K562 (cell line): ENCODE results near the gene RNF151. TPM values are rescaled to one million over a fixed set of nuclear protein-coding genes. Genes with fewer than 3 reads are reported as not detected.

ENCODE experiments used
- BCOR ChIP-seq: fragments of 450-650 bp; IDR thresholded peaks from 2 replicates; pipeline ENCODE4 v1.6.1; 2016
- CEBPZ ChIP-seq: fragments of 150-350 bp; IDR thresholded peaks from 2 replicates; pipeline ENCODE4 v1.6.1; 2014; ENCODE audit warnings: low read depth, mild to moderate bottlenecking, low read length, borderline replicate concordance
- CREBBP ChIP-seq: IDR thresholded peaks from one replicate; pipeline ENCODE4 v1.6.1; 2012; ENCODE audit warnings: low read depth, mild to moderate bottlenecking, control low read depth, inconsistent platforms, low read length
- CREM ChIP-seq: IDR thresholded peaks from 2 replicates; pipeline ENCODE4 v1.6.1; 2014; ENCODE audit warnings: antibody characterized with exemption, low read depth
- ELF4 ChIP-seq: fragments of 450-650 bp; formaldehyde crosslinking; IDR thresholded peaks from 2 replicates; pipeline ENCODE4 v1.4.0; 2022; ENCODE audit warnings: missing genetic modification characterization
- ESRRB ChIP-seq: fragments of 250-450 bp; sonication (Bioruptor Pico); IDR thresholded peaks from 2 replicates; pipeline ENCODE4 v1.5.0; 2020; ENCODE audit warnings: mild to moderate bottlenecking, moderate library complexity, borderline replicate concordance
- FOS ChIP-seq: IDR thresholded peaks from 3 replicates; pipeline ENCODE4 v1.6.1; 2011; ENCODE audit not compliant: insufficient read length; ENCODE audit errors: extremely low read depth
- HDAC6 ChIP-seq: IDR thresholded peaks from 2 replicates; pipeline ENCODE4 v1.6.1; 2012; ENCODE audit warnings: low read depth, mild to moderate bottlenecking, control low read depth, inconsistent platforms, low read length, moderate library complexity
- KAT2B ChIP-seq: IDR thresholded peaks from one replicate; pipeline ENCODE4 v1.6.1; 2012; ENCODE audit warnings: low read depth, mild to moderate bottlenecking, control low read depth, inconsistent platforms, low read length, moderate library complexity
- KDM4B ChIP-seq, 2 experiments: fragments of 450-650 bp in 1 of 2; sonication (generic) in 1 of 2; IDR thresholded peaks; 2 replicates each; pipeline ENCODE4 v1.6.1; 2016 to 2017; ENCODE audit warnings: borderline replicate concordance in 2 of 2, antibody characterized with exemption in 1 of 2, low read depth in 1 of 2, mild to moderate bottlenecking in 1 of 2
- MXI1 ChIP-seq: IDR thresholded peaks from 2 replicates; pipeline ENCODE4 v1.6.1; 2011; ENCODE audit warnings: low read depth, mild to moderate bottlenecking, improper control_type of control experiment, low read length
- NCOA2 ChIP-seq, 2 experiments: fragments of 450-650 bp; IDR thresholded peaks; 2 replicates each; pipeline ENCODE4 v1.6.1; 2018; ENCODE audit warnings: mild to moderate bottlenecking in 2 of 2, moderate library complexity in 1 of 2; ENCODE audit not compliant: partially characterized antibody in 2 of 2
- PHF8 ChIP-seq: fragments of 200-600 bp; sonication (generic); IDR thresholded peaks from 2 replicates; pipeline ENCODE4 v1.6.1; 2012; ENCODE audit warnings: mixed run types, mild to moderate bottlenecking, inconsistent platforms, low read length, moderate library complexity, borderline replicate concordance
- SLC30A9 ChIP-seq: fragments of 250-450 bp; sonication (Bioruptor Pico); IDR thresholded peaks from 2 replicates; pipeline ENCODE4 v1.8.0; 2022; ENCODE audit warnings: mild to moderate bottlenecking, moderate library complexity
- SMARCA4 ChIP-seq: fragments of 450-650 bp; IDR thresholded peaks from 2 replicates; pipeline ENCODE4 v1.6.1; 2016
- TFAP4 ChIP-seq: sonication (generic); formaldehyde crosslinking; IDR thresholded peaks from 2 replicates; pipeline ENCODE4 v1.8.0; 2022; ENCODE audit warnings: missing genetic modification reagents, mild to moderate bottlenecking, moderate library complexity, borderline replicate concordance
- TFE3 ChIP-seq: fragments of 450-650 bp; formaldehyde crosslinking; IDR thresholded peaks from 2 replicates; pipeline ENCODE4 v1.4.0; 2020; ENCODE audit warnings: mild to moderate bottlenecking, mixed read lengths
- TOE1 ChIP-seq, 2 experiments: fragments of 450-650 bp in 1 of 2; sonication (generic) in 1 of 2; formaldehyde crosslinking in 1 of 2; IDR thresholded peaks; 2 replicates each; pipeline versions ENCODE4 v1.7.1 to v1.8.0; 2016 to 2022; ENCODE audit warnings: borderline replicate concordance in 2 of 2, mild to moderate bottlenecking in 2 of 2, antibody characterized with exemption in 1 of 2, inconsistent platforms in 1 of 2, low read depth in 1 of 2, missing genetic modification reagents in 1 of 2, moderate library complexity in 1 of 2
- YBX1 ChIP-seq: fragments of 450-650 bp; IDR thresholded peaks from 2 replicates; pipeline ENCODE4 v1.7.1; 2016; ENCODE audit warnings: mild to moderate bottlenecking
- ZKSCAN8 ChIP-seq: fragments of 200-800 bp; sonication (Bioruptor generic); IDR thresholded peaks from 2 replicates; pipeline ENCODE4 v1.6.1; 2016; ENCODE audit warnings: missing genetic modification characterization, missing compliant biosample characterization
- ZNF175 ChIP-seq: fragments of 200-800 bp; sonication (Bioruptor generic); IDR thresholded peaks from 2 replicates; pipeline ENCODE4 v1.6.1; 2016; ENCODE audit warnings: low read depth, mild to moderate bottlenecking, missing genetic modification characterization, missing compliant biosample characterization
- ZNF217 ChIP-seq: sonication (generic); formaldehyde crosslinking; IDR thresholded peaks from 2 replicates; pipeline ENCODE4 v1.8.0; 2022; ENCODE audit warnings: mild to moderate bottlenecking, missing genetic modification reagents
- ZNF778 ChIP-seq: fragments of 450-650 bp; formaldehyde crosslinking; IDR thresholded peaks from 2 replicates; pipeline ENCODE4 v1.4.0; 2020; ENCODE audit warnings: mild to moderate bottlenecking, moderate library complexity
- polyA plus RNA-seq, 8 experiments: library from polyadenylated mRNA; depleted of rRNA in 4 of 8; stranded (reverse) in 5 of 8; unstranded in 3 of 8; fragments of >200 nt; fragmentation: Nextera tagmentation in 2 of 8; fragmentation: Illumina TruSeq in 1 of 8; extraction: Ambion mirVana in 2 of 8; extraction: Trizol in 1 of 8; gene quantifications; 2 replicates each; pipeline versions ENCODE4 v1.2.1 to v1.2.3, GENCODE V29; 2011 to 2014; ENCODE audit warnings: inconsistent platforms in 1 of 8, missing spikeins in 1 of 8
- total RNA-seq, 7 experiments: library from RNA; depleted of rRNA in 6 of 7; stranded (reverse); fragments of >200 nt in 6 of 7; fragmentation: Illumina TruSeq in 2 of 7; extraction: Trizol in 2 of 7; gene quantifications; 2 replicates each; pipeline versions ENCODE4 v1.2.1 to v1.2.3, GENCODE V29; 2011 to 2021; ENCODE audit warnings: low replicate concordance in 1 of 7

RNF151 gene
- total and polyA plus RNA-seq, 9 of the 15 experiments (the other 6 are each of a cell fraction or from before 2014, with no cell fraction given), result not detected

GRCh38 chr16:1991948-1992703 is 25.5 kb downstream of the RNF151 start (continued):
- peak; percentile 81; the same call in 1 of the 2 replicates for TF ChIP-seq PHF8
- no peak for TF ChIP-seq NCOA2 (IDR thresholded peaks at IDR 0.05; ENCODE audit: partially characterized antibody in 2 of 2)
- peak; percentile 39 for TF ChIP-seq TFAP4
- no peak for TF ChIP-seq CREBBP
- no peak for TF ChIP-seq ELF4
- no peak for TF ChIP-seq TFE3 (CRISPR knock-in tag)
- TF ChIP-seq ZNF217 (CRISPR knock-in tag), result no peak
- TF ChIP-seq FOS, result no peak
- peak; percentile 42; the same call in 1 of the 2 replicates for TF ChIP-seq MXI1
- TF ChIP-seq HDAC6, result no peak
- TF ChIP-seq TOE1 (IDR thresholded peaks at IDR 0.05; ENCODE audit: borderline replicate concordance), result no peak
- 0 out of 2 replicates have a peak, but pooled peaks have one; percentile 89 for TF ChIP-seq TOE1 (CRISPR knock-in tag; IDR thresholded peaks at IDR 0.05; ENCODE audit: borderline replicate concordance, low read depth)
- 0 out of 2 replicates have a peak, but pooled peaks have one; percentile 24 for TF ChIP-seq CREM
- no peak for TF ChIP-seq ZNF175 (CRISPR knock-in tag)
- no peak for TF ChIP-seq KAT2B
- no peak for TF ChIP-seq YBX1
- no peak for TF ChIP-seq ZKSCAN8
- no peak for TF ChIP-seq ESRRB (CRISPR knock-in tag)
- no peak for TF ChIP-seq ZNF778 (CRISPR knock-in tag)
- TF ChIP-seq SLC30A9 (CRISPR knock-in tag), result no peak
- no peak for TF ChIP-seq SMARCA4
- TF ChIP-seq KDM4B (IDR thresholded peaks at IDR 0.05; ENCODE audit: borderline replicate concordance in 2 of 2, low read depth in 1 of 2), result no peak
- TF ChIP-seq CEBPZ, result no peak
- TF ChIP-seq BCOR, result no peak; the same call in 1 of the 2 replicates
